Fibroblast of pulmonary artery (primary cell): Measurements from ENCODE around the gene BRPF3.

Experiments used
- DNase-seq: peaks from one replicate; pipeline ENCODE4 v3.0.0-alpha.2; 2010; ENCODE audit warnings: low read depth
- H3K4me3 ChIP-seq: replicated peaks from 2 replicates; pipeline ENCODE4 v1.5.1; 2011; ENCODE audit warnings: low read depth, mild to moderate bottlenecking, control low read depth, low read length, moderate library complexity
- CTCF ChIP-seq: IDR thresholded peaks from 2 replicates; pipeline ENCODE4 v1.5.1; 2011; ENCODE audit warnings: mild to moderate bottlenecking, control low read depth, low read length, inconsistent platforms; ENCODE audit errors: missing control alignments

BRPF3 gene

GRCh38 chr6:36160147-36160760 is 36.3 kb upstream of the BRPF3 start:
- H3K4me3 ChIP-seq: no peak overlapping the region
- TF ChIP-seq CTCF: no peak
- peak; percentile 31 for DNase-seq

GRCh38 chr6:36169023-36170007 is 27.2 kb upstream of the BRPF3 start:
- no peak overlapping the region for H3K4me3 ChIP-seq
- no peak for TF ChIP-seq CTCF
- no peak for DNase-seq

- no peak overlapping the region for H3K4me3 ChIP-seq
- no peak for DNase-seq
- TF ChIP-seq CTCF: no peak
Measured at GRCh38 chr6:36170704-36171103, 25.8 kb upstream of the BRPF3 start.

GRCh38 chr6:36171573-36171972 is 25.0 kb upstream of the BRPF3 start:
- no peak for TF ChIP-seq CTCF

GRCh38 chr6:36177166-36177565 is 19.4 kb upstream of the BRPF3 start:
- no peak overlapping the region for H3K4me3 ChIP-seq
- TF ChIP-seq CTCF: no peak
- no peak for DNase-seq

More at GRCh38 chr6:36171573-36171972, 25.0 kb upstream of the BRPF3 start:
- DNase-seq: no peak
- H3K4me3 ChIP-seq: no peak overlapping the region

GRCh38 chr6:36178544-36178943 is 18.0 kb upstream of the BRPF3 start:
- DNase-seq: no peak
- no peak for TF ChIP-seq CTCF
- no peak overlapping the region for H3K4me3 ChIP-seq

- TF ChIP-seq CTCF: no peak
Measured at GRCh38 chr6:36180126-36180525, 16.4 kb upstream of the BRPF3 start.

More at GRCh38 chr6:36180126-36180525, 16.4 kb upstream of the BRPF3 start:
- H3K4me3 ChIP-seq: no peak overlapping the region
- no peak for DNase-seq
